ENCODE data around the gene PATL1. TPM values are rescaled to one million over a fixed set of nuclear protein-coding genes. Genes with fewer than 3 reads are reported as not detected.

PATL1 gene
- polyA plus RNA-seq, 1 of the 3 experiments (the other 2 are of a cell fraction): 20.5 TPM

DNA sequence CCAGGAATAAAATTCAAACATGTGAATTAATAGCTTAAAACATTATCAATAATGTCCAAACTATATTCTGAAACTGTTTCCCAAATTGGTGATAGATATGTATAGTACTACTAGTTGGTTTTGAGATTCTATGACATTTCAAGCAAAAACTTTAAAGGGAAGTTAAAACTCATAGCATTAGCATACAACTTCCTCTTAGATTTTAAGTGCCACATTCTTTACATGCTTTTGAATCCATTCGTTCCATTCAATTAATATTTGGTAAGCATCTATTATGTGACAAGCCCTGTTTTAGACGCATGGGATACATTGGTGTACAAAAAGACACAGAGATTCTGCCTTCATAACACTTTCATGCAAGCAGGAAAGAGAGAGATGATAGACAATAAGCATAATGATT lies 8.9 kb downstream of the PATL1 start (continued):
- TF ChIP-seq TAF1 (IDR thresholded peaks at IDR 0.05; ENCODE audit: borderline replicate concordance, low read depth, low read length): no peak
- TF ChIP-seq CHD2 (IDR thresholded peaks at IDR 0.05; ENCODE audit: low read length, partially characterized antibody): no peak
- TF ChIP-seq RFX5 (IDR thresholded peaks at IDR 0.05; ENCODE audit: low read length): no peak
- TF ChIP-seq GATA2 (CRISPR knock-in tag; IDR thresholded peaks at IDR 0.05): no peak
- TF ChIP-seq, protein P1, sequence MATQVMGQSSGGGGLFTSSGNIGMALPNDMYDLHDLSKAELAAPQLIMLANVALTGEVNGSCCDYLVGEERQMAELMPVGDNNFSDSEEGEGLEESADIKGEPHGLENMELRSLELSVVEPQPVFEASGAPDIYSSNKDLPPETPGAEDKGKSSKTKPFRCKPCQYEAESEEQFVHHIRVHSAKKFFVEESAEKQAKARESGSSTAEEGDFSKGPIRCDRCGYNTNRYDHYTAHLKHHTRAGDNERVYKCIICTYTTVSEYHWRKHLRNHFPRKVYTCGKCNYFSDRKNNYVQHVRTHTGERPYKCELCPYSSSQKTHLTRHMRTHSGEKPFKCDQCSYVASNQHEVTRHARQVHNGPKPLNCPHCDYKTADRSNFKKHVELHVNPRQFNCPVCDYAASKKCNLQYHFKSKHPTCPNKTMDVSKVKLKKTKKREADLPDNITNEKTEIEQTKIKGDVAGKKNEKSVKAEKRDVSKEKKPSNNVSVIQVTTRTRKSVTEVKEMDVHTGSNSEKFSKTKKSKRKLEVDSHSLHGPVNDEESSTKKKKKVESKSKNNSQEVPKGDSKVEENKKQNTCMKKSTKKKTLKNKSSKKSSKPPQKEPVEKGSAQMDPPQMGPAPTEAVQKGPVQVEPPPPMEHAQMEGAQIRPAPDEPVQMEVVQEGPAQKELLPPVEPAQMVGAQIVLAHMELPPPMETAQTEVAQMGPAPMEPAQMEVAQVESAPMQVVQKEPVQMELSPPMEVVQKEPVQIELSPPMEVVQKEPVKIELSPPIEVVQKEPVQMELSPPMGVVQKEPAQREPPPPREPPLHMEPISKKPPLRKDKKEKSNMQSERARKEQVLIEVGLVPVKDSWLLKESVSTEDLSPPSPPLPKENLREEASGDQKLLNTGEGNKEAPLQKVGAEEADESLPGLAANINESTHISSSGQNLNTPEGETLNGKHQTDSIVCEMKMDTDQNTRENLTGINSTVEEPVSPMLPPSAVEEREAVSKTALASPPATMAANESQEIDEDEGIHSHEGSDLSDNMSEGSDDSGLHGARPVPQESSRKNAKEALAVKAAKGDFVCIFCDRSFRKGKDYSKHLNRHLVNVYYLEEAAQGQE (IDR thresholded peaks at IDR 0.05; ENCODE audit: low read depth, low read length): no peak
- TF ChIP-seq, protein P2, sequence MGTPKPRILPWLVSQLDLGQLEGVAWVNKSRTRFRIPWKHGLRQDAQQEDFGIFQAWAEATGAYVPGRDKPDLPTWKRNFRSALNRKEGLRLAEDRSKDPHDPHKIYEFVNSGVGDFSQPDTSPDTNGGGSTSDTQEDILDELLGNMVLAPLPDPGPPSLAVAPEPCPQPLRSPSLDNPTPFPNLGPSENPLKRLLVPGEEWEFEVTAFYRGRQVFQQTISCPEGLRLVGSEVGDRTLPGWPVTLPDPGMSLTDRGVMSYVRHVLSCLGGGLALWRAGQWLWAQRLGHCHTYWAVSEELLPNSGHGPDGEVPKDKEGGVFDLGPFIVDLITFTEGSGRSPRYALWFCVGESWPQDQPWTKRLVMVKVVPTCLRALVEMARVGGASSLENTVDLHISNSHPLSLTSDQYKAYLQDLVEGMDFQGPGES (IDR thresholded peaks at IDR 0.05; ENCODE audit: low read depth, low read length): no peak

DNA sequence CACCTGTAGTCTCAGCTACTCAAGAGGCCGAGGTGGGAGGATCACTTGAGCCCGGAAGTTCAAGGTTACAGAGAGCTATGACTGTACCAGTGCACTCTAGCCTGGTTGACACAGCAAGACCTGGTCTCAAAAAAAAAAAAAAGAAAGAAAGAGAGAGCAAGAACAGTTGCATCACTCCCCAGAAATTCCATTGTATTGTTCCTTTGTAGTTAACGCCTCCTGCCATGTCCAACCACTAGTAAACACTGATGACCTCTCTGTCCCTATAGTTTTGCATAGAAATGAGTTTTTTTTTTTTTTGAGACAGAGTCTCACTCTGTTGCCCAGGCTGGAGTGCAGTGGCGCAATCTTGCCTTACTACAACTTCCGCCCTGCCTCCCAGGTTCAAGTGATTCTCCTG lies 10.8 kb downstream of the PATL1 start:
- DNase-seq: no peak
- H3K4me2 ChIP-seq: no peak overlapping the region
- peaks cover 36% of the 10 kb centered on the region for H3K79me2 ChIP-seq (ENCODE audit: insufficient read depth)
- peaks cover 12% of the 10 kb centered on the region for H3F3A ChIP-seq (replicated peaks; ENCODE audit: insufficient read depth)
- no peak overlapping the region for H3K9ac ChIP-seq
- 99% methylated on average over 5 of the region's 5 CpGs for WGBS (ENCODE audit: low lambda C conversion rate)
- no peaks in the 10 kb centered on the region for H3K9me2 ChIP-seq
- H3K27me3 ChIP-seq (ENCODE audit: insufficient read depth): no peaks in the 10 kb centered on the region
- H3K9me3 ChIP-seq: no peaks in the 10 kb centered on the region
- no peak overlapping the region for H2AFZ ChIP-seq (ENCODE audit: low read depth)
- ChIA-PET CTCF (no interaction called here), POLR2A (no interaction called here)
- 0 out of 2 replicates have a peak, but pooled peaks cover 8% of the 10 kb centered on the region for H4K20me1 ChIP-seq (ENCODE audit: insufficient read depth)
- peaks cover 0 to 4% of the 10 kb centered on the region in 2 experiments; a peak in 1 of 4 replicates for H3K4me1 ChIP-seq (ENCODE audit: control insufficient read depth in 1 of 2, insufficient read depth in 2 of 2, low read depth in 1 of 2, low read length in 1 of 2)
- TF ChIP-seq RFX5 (IDR thresholded peaks at IDR 0.05; ENCODE audit: low read length) (no peak), CHD2 (IDR thresholded peaks at IDR 0.05; ENCODE audit: low read length, partially characterized antibody) (no peak), YY1 (IDR thresholded peaks at IDR 0.05; ENCODE audit: low read depth) (no peak), NFIC (IDR thresholded peaks at IDR 0.05; ENCODE audit: borderline replicate concordance) (no peak), RXRA (IDR thresholded peaks at IDR 0.05; ENCODE audit: borderline replicate concordance, low read depth) (no peak), FOXJ3 (CRISPR knock-in tag; IDR thresholded peaks at IDR 0.05) (no peak), JUND (IDR thresholded peaks at IDR 0.05) (no peak), RAD21 (IDR thresholded peaks at IDR 0.05; ENCODE audit: low read length) (no peak), FOSL2 (IDR thresholded peaks at IDR 0.05; ENCODE audit: borderline replicate concordance, low read depth) (no peak), GATA2 (CRISPR knock-in tag; IDR thresholded peaks at IDR 0.05) (no peak), ELF1 (IDR thresholded peaks at IDR 0.05) (no peak)
- TF ChIP-seq, protein P3, sequence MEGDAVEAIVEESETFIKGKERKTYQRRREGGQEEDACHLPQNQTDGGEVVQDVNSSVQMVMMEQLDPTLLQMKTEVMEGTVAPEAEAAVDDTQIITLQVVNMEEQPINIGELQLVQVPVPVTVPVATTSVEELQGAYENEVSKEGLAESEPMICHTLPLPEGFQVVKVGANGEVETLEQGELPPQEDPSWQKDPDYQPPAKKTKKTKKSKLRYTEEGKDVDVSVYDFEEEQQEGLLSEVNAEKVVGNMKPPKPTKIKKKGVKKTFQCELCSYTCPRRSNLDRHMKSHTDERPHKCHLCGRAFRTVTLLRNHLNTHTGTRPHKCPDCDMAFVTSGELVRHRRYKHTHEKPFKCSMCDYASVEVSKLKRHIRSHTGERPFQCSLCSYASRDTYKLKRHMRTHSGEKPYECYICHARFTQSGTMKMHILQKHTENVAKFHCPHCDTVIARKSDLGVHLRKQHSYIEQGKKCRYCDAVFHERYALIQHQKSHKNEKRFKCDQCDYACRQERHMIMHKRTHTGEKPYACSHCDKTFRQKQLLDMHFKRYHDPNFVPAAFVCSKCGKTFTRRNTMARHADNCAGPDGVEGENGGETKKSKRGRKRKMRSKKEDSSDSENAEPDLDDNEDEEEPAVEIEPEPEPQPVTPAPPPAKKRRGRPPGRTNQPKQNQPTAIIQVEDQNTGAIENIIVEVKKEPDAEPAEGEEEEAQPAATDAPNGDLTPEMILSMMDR (IDR thresholded peaks at IDR 0.05): no peak
- TF ChIP-seq, protein P4, sequence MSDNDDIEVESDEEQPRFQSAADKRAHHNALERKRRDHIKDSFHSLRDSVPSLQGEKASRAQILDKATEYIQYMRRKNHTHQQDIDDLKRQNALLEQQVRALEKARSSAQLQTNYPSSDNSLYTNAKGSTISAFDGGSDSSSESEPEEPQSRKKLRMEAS (IDR thresholded peaks at IDR 0.05; ENCODE audit: low read depth): no peak
- TF ChIP-seq, protein P2 (IDR thresholded peaks at IDR 0.05; ENCODE audit: low read depth, low read length): no peak
- TF ChIP-seq, protein P5, sequence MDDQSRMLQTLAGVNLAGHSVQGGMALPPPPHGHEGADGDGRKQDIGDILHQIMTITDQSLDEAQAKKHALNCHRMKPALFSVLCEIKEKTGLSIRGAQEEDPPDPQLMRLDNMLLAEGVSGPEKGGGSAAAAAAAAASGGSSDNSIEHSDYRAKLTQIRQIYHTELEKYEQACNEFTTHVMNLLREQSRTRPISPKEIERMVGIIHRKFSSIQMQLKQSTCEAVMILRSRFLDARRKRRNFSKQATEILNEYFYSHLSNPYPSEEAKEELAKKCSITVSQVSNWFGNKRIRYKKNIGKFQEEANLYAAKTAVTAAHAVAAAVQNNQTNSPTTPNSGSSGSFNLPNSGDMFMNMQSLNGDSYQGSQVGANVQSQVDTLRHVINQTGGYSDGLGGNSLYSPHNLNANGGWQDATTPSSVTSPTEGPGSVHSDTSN (IDR thresholded peaks at IDR 0.05): no peak
- H3K4me3 ChIP-seq (ENCODE audit: low read depth in 2 of 2, low read length in 1 of 2): no peak overlapping the region
- no peak overlapping the region for H3K27ac ChIP-seq (ENCODE audit: low read depth in 2 of 2, low read length in 1 of 2)
- H3K36me3 ChIP-seq (replicated peaks in 1 of 2; ENCODE audit: control insufficient read depth in 1 of 2, insufficient read depth in 2 of 2, low read length in 1 of 2): peaks cover 81 to 85% of the 10 kb centered on the region in 2 experiments

All from SK-N-SH (cell line).